GM18511 (cell line): ENCODE measurements around the gene RNASEL.
"Not testable (repeated sequence)": the region's sequence is repeated elsewhere in the genome, so short reads cannot be mapped to it uniquely, and the experiment has no call there.

Experiments used
- ATAC-seq: cut with Tn5 transposase; IDR thresholded peaks from one replicate; pipeline ENCODE4 v1.9.1; 2021; ENCODE audit warnings: mild to moderate bottlenecking, moderate library complexity; ENCODE audit not compliant: unreplicated experiment

Gene RNASEL, protein sequence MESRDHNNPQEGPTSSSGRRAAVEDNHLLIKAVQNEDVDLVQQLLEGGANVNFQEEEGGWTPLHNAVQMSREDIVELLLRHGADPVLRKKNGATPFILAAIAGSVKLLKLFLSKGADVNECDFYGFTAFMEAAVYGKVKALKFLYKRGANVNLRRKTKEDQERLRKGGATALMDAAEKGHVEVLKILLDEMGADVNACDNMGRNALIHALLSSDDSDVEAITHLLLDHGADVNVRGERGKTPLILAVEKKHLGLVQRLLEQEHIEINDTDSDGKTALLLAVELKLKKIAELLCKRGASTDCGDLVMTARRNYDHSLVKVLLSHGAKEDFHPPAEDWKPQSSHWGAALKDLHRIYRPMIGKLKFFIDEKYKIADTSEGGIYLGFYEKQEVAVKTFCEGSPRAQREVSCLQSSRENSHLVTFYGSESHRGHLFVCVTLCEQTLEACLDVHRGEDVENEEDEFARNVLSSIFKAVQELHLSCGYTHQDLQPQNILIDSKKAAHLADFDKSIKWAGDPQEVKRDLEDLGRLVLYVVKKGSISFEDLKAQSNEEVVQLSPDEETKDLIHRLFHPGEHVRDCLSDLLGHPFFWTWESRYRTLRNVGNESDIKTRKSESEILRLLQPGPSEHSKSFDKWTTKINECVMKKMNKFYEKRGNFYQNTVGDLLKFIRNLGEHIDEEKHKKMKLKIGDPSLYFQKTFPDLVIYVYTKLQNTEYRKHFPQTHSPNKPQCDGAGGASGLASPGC

DNA sequence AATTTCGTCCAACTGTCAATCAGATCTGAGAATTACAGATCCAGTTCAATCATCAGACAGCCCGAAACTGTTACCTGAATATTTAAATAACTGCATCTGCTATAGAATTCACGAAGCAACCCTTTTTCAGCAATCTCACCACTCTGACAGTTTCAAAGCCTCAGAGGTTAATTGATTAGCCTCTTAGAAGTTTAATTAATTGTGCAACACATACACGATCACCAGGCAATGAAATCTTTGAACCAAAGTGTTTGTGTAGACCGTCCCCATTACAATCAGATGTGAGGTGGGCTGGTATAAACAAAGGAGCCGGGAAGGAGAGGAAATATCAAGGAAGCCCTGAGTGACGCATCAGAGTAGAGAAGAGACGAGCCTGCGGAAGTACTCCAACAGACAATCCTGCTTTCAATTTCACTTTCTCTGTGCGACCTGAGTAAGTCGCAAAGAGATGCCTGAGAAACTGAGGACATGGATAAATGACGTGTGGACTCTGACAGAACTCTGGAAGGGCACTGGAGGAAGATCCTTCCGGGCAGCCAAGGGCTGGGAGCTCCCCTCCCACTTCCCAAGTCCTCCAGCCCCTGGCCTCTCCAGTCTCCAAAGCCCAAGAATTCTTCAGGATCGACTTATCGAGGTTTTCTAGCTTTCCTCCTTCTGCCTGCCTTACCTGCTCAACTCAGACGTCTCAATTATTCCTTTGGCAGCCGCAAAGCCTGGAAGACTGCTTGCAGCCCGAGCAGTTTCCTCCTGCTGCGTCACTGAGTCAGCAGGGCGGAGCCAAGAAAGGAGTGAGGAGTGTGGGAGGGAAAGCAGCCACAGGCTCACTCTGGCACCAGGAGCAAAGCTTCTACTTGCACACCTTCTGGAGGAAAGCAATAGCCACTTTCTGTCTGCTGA lies at the start of gene RNASEL:
RNASEL (minus strand) TSS at position 757 of the 897 bp plus-strand sequence. CDS start 2,450 bp downstream, outside the sequence.
- peak; percentile 89 for ATAC-seq

DNA sequence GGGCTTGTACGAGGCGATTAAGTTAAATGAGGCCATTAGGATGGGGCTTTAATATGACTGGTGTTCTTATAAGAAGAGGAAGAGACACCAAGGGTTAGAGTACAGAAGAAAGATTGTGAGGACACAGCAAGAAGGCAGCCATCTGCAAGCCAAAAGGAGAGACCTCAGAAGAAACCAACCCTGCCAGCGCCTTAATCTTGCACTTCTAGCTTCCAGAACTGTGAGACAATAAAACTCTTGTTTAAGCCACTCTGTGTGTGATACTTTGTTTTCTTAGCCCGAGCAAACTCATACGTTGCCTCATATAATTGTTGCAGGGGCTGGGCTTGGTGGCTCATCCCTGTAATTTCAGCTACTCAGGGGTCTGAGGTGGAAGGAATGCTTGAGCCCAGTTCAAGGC lies 48.7 kb upstream of the RNASEL start:
- no peak for ATAC-seq

DNA sequence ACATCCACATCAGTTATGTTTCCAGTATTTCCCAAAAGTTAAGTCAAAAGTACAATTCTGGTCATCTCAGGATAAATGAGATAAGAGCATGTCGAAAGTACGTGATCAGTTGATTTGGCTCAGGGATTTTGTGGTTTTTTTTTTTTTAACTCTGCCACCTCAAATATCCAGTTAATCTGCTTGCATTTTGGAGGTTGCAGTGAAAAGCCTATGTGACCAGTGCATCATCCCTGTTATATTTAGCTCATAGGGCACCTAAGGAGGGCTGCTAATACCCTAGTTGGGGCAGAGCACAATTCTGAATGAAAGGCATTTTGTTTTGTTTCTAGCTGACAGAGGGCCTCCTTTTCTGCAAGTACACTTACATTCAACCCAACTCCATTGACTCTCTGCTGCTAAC lies 46.8 kb upstream of the RNASEL start:
- no peak for ATAC-seq

- ATAC-seq = no peak
These were observed 45.4 kb upstream of the RNASEL start for GRCh38 chr1:182634306-182635072.

GRCh38 chr1:182633657-182634281 lies 44.7 kb upstream of the RNASEL start:
- ATAC-seq = no peak

DNA sequence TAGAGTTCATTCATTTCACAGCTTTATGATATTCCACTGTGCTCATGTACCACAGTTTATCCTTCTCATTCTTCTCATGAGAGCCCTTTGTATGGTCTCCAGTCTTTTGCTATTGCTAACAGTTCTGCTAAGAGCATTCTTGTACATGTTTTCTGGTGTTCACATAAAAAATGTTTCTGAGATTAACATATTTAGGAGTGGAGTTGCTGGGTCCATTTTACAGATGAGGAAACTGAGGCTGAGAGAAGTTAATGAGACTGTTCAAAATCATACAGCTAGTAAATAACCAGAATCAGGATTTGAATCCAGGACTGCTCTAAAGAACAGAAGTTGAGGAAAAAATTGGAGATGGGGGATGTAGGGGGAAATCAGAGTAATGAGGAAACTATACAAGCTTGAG lies 44.0 kb upstream of the RNASEL start:
- ATAC-seq = no peak

- ATAC-seq = not testable (repeated sequence)
These were observed 43.4 kb upstream of the RNASEL start for GRCh38 chr1:182632441-182632857.

- no peak for ATAC-seq
These were observed 42.9 kb upstream of the RNASEL start for GRCh38 chr1:182631954-182632353.

DNA sequence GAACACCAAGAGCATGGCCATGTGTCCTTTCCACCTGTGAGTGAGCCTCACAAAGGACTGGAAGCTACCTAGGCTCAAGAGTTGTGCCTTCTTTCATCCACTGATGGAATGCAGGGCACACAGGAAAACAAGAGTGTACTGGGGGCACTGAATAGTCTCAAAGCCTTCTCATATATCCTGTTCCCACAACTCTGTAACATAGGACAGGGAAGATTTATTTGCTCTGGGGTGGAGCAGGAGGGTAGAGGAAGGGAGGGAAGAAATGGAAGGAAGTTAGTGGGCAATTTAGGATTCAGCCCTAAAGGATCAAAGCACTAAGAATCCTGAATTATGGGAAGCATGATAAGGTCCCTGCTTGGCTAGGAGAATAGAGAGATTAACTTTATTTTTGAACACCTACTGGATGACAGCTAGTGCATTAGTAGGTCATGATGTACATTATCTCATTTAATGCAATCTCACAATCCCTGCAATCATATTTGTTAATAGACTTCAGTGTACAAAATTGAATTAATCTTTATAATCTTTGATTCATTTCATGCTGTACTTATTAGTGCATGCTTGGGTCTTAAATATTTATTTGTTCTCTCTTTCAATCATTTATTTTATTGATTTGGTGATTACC lies 42.1 kb upstream of the RNASEL start:
- no peak for ATAC-seq

- no peak for ATAC-seq
These were observed 41.5 kb upstream of the RNASEL start for GRCh38 chr1:182630586-182630985.

GRCh38 chr1:182629499-182630096 lies 40.5 kb upstream of the RNASEL start:
- peak; percentile 81 for ATAC-seq

- no peak for ATAC-seq
These were observed 40.0 kb upstream of the RNASEL start for GRCh38 chr1:182629080-182629479.

- ATAC-seq = no peak
These were observed 39.6 kb upstream of the RNASEL start for GRCh38 chr1:182628657-182629056.

GRCh38 chr1:182627622-182628021 lies 38.6 kb upstream of the RNASEL start:
- ATAC-seq = no peak

- ATAC-seq = no peak
These were observed 37.5 kb upstream of the RNASEL start for GRCh38 chr1:182626527-182626926.

GRCh38 chr1:182625719-182626504 lies 36.9 kb upstream of the RNASEL start:
- ATAC-seq = no peak

DNA sequence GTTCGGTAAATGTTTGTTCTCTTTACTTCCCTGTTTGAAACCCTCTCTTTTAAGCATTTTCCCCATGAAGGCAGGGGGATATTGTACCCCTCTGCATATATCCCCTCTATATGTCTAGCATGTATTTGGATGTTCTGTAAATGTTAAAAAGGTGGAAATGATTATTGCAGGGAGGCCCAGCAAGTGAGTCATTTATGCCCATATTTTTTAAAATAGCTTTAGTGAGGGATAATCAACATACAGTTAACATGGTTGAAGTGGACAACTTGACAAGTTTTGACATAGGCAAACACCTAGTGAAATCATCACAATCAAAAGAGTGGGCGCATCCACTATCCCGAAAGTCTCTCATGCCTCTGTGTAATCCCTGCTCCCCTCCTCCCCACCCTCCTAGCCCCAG lies 36.0 kb upstream of the RNASEL start:
- ATAC-seq = no peak

GRCh38 chr1:182624577-182624976 lies 35.5 kb upstream of the RNASEL start:
- no peak for ATAC-seq
